AML-193 (cell line): Measurements from ENCODE around the gene S100A10.
A peak's percentile ranks its signal among the peaks of the same experiment; 100 is the strongest.

Experiments
- DNase-seq, 2 experiments: peaks; one replicate each; lab custom pipeline; 2025; lab: John Stamatoyannopoulos, UW

S100A10 gene

DNA sequence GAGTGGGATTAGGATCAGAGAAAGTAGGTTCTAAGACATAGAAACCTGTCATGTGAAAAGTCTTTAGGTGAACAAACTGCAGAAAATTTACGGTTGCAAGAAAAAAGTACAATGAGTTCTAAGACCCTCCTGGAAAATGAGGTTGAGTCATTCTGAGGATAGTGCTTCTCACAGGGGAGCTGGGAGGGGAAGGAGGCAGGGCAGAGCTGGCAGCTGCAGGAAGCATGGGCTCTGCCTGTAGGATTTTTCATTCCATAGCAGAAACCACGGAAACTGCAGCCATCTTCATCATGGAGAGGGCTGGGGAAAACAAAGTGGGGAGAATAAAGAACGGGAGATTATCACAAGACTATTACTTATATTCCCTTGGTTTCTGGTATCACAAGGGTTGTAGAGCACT lies 58.5 kb downstream of the S100A10 start:
- no peak for DNase-seq

DNA sequence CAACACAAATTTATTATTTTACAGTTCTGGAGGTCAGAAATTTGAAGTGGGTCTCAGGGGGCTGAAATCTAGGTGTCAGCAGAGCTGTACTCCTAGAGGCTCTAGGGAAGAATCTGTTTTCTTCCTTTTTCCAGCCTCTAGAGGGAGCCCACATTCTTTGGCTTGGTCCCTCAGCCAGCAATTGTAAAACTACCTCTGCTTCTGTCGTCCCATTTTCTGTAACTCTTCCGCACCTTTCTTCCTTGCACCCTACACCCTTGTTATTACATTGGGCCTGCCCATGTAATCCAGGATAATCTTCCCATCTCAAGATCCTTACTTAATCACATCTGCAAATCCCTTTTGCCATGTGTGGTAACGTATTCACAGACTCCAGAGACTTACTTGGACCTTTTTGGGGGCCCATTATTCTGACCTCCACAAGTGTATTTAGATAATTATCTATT lies 59.6 kb downstream of the S100A10 start:
- peak; percentile 51 to 52 for DNase-seq
